BLaER1 treated with 17β-estradiol and CSF1 and Interleukin-3, amounts not matched to agents 10 nM and 100 nM (cell line): ENCODE data around the gene CDCA3.
A peak's percentile ranks its signal among the peaks of the same experiment; 100 is the strongest.

Experiments
- H3K27ac ChIP-seq, 11 experiments: shearing (Covaris generic); formaldehyde crosslinking; 2 replicates each; pipeline ENCODE4 v1.8.1; 2022
- H3K27me3 ChIP-seq, 11 experiments: shearing (Covaris generic); formaldehyde crosslinking; 2 replicates each; pipeline ENCODE4 v1.8.1; 2022
- H3K36me3 ChIP-seq, 11 experiments: shearing (Covaris generic); formaldehyde crosslinking; 2 replicates each; pipeline ENCODE4 v1.8.1; 2022
- H3K4me1 ChIP-seq, 10 experiments: shearing (Covaris generic); formaldehyde crosslinking; 2 replicates each; pipeline ENCODE4 v1.8.1; 2022
- H3K4me2 ChIP-seq, 11 experiments: shearing (Covaris generic); formaldehyde crosslinking; 2 replicates each; pipeline ENCODE4 v1.8.1; 2022
- H3K4me3 ChIP-seq, 10 experiments: shearing (Covaris generic); formaldehyde crosslinking; 2 replicates each; pipeline ENCODE4 v1.8.1; 2022
- H3K9ac ChIP-seq, 11 experiments: shearing (Covaris generic); formaldehyde crosslinking; 2 replicates each; pipeline ENCODE4 v1.8.1; 2022
- H3K9me3 ChIP-seq, 11 experiments: shearing (Covaris generic); formaldehyde crosslinking; replicated peaks in 1 of 11; 2 replicates each; pipeline ENCODE4 v1.8.1; 2022
- H4K20me1 ChIP-seq, 11 experiments: shearing (Covaris generic); formaldehyde crosslinking; 2 replicates each; pipeline ENCODE4 v1.8.1; 2022
- Cebpa-rat ChIP-seq, 11 experiments: shearing (Covaris generic); IDR thresholded peaks; 2 replicates each; pipeline ENCODE4 v1.8.1; 2022

CDCA3 gene

GRCh38 chr12:6840761-6841515 lies 10.1 kb downstream of the CDCA3 start, which contains the start of gene GNB3:
Gene GNB3, plus strand, starts transcription at chr12:6840925. Its CDS starts 363 bp downstream, at chr12:6841288.
- Histone ChIP-seq H3K27ac (no peak within 1 kb of the TSS), H3K9me3 (no peaks in the 10 kb centered on the region), H3K27me3 (peaks cover 0 to 22% (median 0%) of the 10 kb centered on the region in 11 experiments; a peak in 4 of 22 replicates), H3K36me3 (peaks cover 0 to 9% (median 2%) of the 10 kb centered on the region in 11 experiments; a peak in 8 of 22 replicates), H3K4me1 (peaks cover under 1 to 19% (median 9%) of the 10 kb centered on the region in 10 experiments; a peak in 11 of 20 replicates), H3K9ac (peak within 1 kb of the TSS in 2 of 11 experiments; percentile 7 to 14; a peak in 1 of 22 replicates), H4K20me1 (peaks cover 0 to under 1% (median 0%) of the 10 kb centered on the region in 11 experiments; a peak in 3 of 22 replicates), H3K4me2 (peak within 1 kb of the TSS in 8 of 11 experiments; percentile 9 to 55 (median 47); a peak in 12 of 22 replicates), H3K4me3 (no peak within 1 kb of the TSS)
- TF ChIP-seq Cebpa-rat (IDR thresholded peaks at IDR 0.05): no peak

- Histone ChIP-seq H3K4me3 (no peak overlapping the region), H3K27me3 (peaks cover 0 to 22% (median 0%) of the 10 kb centered on the region in 11 experiments; a peak in 4 of 22 replicates), H3K9ac (peak overlapping the region in 2 of 11 experiments; percentile 7 to 14; a peak in 1 of 22 replicates), H4K20me1 (no peaks in the 10 kb centered on the region; a peak in 3 of 22 replicates), H3K36me3 (peaks cover 0 to 4% (median 0%) of the 10 kb centered on the region in 11 experiments; a peak in 3 of 22 replicates), H3K9me3 (no peaks in the 10 kb centered on the region), H3K4me2 (peak overlapping the region in 5 of 11 experiments; percentile 34 to 55 (median 51); a peak in 6 of 22 replicates), H3K27ac (no peak overlapping the region), H3K4me1 (peaks cover 0 to 22% (median 9%) of the 10 kb centered on the region in 10 experiments; a peak in 8 of 20 replicates)
- TF ChIP-seq Cebpa-rat (IDR thresholded peaks at IDR 0.05): no peak
Observed at GRCh38 chr12:6840330-6840729, 10.8 kb downstream of the CDCA3 start.

GRCh38 chr12:6839482-6840201 lies 11.4 kb downstream of the CDCA3 start:
- H3K9me3 ChIP-seq: no peaks in the 10 kb centered on the region
- H3K36me3 ChIP-seq: no peaks in the 10 kb centered on the region
- no peak overlapping the region for H3K4me3 ChIP-seq
- no peak for TF ChIP-seq Cebpa-rat (IDR thresholded peaks at IDR 0.05)
- peak overlapping the region in 8 of 11 experiments; percentile 9 to 55 (median 47); a peak in 12 of 22 replicates for H3K4me2 ChIP-seq
- peak overlapping the region in 2 of 11 experiments; percentile 7 to 14; a peak in 1 of 22 replicates for H3K9ac ChIP-seq
- no peaks in the 10 kb centered on the region; a peak in 1 of 22 replicates for H4K20me1 ChIP-seq
- peaks cover 0 to 22% (median 9%) of the 10 kb centered on the region in 10 experiments; a peak in 8 of 20 replicates for H3K4me1 ChIP-seq
- no peak overlapping the region for H3K27ac ChIP-seq
- H3K27me3 ChIP-seq: peaks cover 0 to 27% (median 5%) of the 10 kb centered on the region in 11 experiments; a peak in 11 of 22 replicates

GRCh38 chr12:6838854-6839253 lies 12.2 kb downstream of the CDCA3 start:
- TF ChIP-seq Cebpa-rat (IDR thresholded peaks at IDR 0.05): no peak
- Histone ChIP-seq H3K9me3 (no peaks in the 10 kb centered on the region), H3K27me3 (peaks cover under 1 to 35% (median 13%) of the 10 kb centered on the region in 11 experiments; a peak in 19 of 22 replicates), H3K4me2 (no peak overlapping the region), H3K4me1 (peaks cover 0 to 22% (median 9%) of the 10 kb centered on the region in 10 experiments; a peak in 8 of 20 replicates), H3K9ac (no peak overlapping the region), H3K36me3 (no peaks in the 10 kb centered on the region), H3K4me3 (no peak overlapping the region), H4K20me1 (no peaks in the 10 kb centered on the region; a peak in 1 of 22 replicates), H3K27ac (no peak overlapping the region)

GRCh38 chr12:6837370-6838060 lies 13.6 kb downstream of the CDCA3 start:
- no peak overlapping the region for H3K27ac ChIP-seq
- no peak overlapping the region for H3K4me3 ChIP-seq
- H3K4me1 ChIP-seq: peaks cover 0 to 16% (median 9%) of the 10 kb centered on the region in 10 experiments; a peak in 8 of 20 replicates
- TF ChIP-seq Cebpa-rat (IDR thresholded peaks at IDR 0.05): no peak
- H3K9ac ChIP-seq: no peak overlapping the region
- H3K4me2 ChIP-seq: no peak overlapping the region
- H3K9me3 ChIP-seq: no peaks in the 10 kb centered on the region
- no peaks in the 10 kb centered on the region; a peak in 1 of 22 replicates for H4K20me1 ChIP-seq
- H3K27me3 ChIP-seq: peaks cover 9 to 48% (median 27%) of the 10 kb centered on the region in 11 experiments
- H3K36me3 ChIP-seq: no peaks in the 10 kb centered on the region

GRCh38 chr12:6836851-6837250 lies 14.2 kb downstream of the CDCA3 start:
- no peak for TF ChIP-seq Cebpa-rat (IDR thresholded peaks at IDR 0.05)
- Histone ChIP-seq H3K27ac (no peak overlapping the region), H3K9ac (no peak overlapping the region), H3K9me3 (no peaks in the 10 kb centered on the region), H4K20me1 (peaks cover 0 to 5% (median 0%) of the 10 kb centered on the region in 11 experiments; a peak in 4 of 22 replicates), H3K4me1 (peaks cover 0 to 16% (median 9%) of the 10 kb centered on the region in 10 experiments; a peak in 8 of 20 replicates), H3K27me3 (peaks cover 15 to 55% (median 33%) of the 10 kb centered on the region in 11 experiments), H3K4me2 (no peak overlapping the region), H3K4me3 (no peak overlapping the region), H3K36me3 (no peaks in the 10 kb centered on the region)

- TF ChIP-seq Cebpa-rat (IDR thresholded peaks at IDR 0.05): no peak
- Histone ChIP-seq H3K4me3 (no peak overlapping the region), H3K27ac (no peak overlapping the region), H3K9ac (no peak overlapping the region), H3K4me1 (peaks cover 0 to 12% (median 5%) of the 10 kb centered on the region in 10 experiments; a peak in 8 of 20 replicates), H3K36me3 (no peaks in the 10 kb centered on the region), H4K20me1 (peaks cover 0 to 24% (median 7%) of the 10 kb centered on the region in 11 experiments; a peak in 12 of 22 replicates), H3K27me3 (peaks cover 35 to 74% (median 53%) of the 10 kb centered on the region in 11 experiments), H3K4me2 (no peak overlapping the region), H3K9me3 (no peaks in the 10 kb centered on the region)
Observed at GRCh38 chr12:6834873-6835272, 16.2 kb downstream of the CDCA3 start.

- no peak overlapping the region for H3K4me3 ChIP-seq
- no peaks in the 10 kb centered on the region for H3K9me3 ChIP-seq
- H3K36me3 ChIP-seq: no peaks in the 10 kb centered on the region
Observed at GRCh38 chr12:6834254-6834653, 16.8 kb downstream of the CDCA3 start.

More at GRCh38 chr12:6834254-6834653, 16.8 kb downstream of the CDCA3 start:
- Histone ChIP-seq H3K9ac (no peak overlapping the region), H3K27me3 (peaks cover 41 to 77% (median 59%) of the 10 kb centered on the region in 11 experiments), H3K4me1 (peaks cover 3 to 11% (median 5%) of the 10 kb centered on the region in 10 experiments), H3K27ac (no peak overlapping the region), H4K20me1 (peaks cover 0 to 31% (median 13%) of the 10 kb centered on the region in 11 experiments; a peak in 13 of 22 replicates), H3K4me2 (no peak overlapping the region)
- TF ChIP-seq Cebpa-rat (IDR thresholded peaks at IDR 0.05): no peak
